ENCODE measurements around the gene MTARC1.
A peak's percentile ranks its signal among the peaks of the same experiment; 100 is the strongest.

Gene MTARC1

DNA sequence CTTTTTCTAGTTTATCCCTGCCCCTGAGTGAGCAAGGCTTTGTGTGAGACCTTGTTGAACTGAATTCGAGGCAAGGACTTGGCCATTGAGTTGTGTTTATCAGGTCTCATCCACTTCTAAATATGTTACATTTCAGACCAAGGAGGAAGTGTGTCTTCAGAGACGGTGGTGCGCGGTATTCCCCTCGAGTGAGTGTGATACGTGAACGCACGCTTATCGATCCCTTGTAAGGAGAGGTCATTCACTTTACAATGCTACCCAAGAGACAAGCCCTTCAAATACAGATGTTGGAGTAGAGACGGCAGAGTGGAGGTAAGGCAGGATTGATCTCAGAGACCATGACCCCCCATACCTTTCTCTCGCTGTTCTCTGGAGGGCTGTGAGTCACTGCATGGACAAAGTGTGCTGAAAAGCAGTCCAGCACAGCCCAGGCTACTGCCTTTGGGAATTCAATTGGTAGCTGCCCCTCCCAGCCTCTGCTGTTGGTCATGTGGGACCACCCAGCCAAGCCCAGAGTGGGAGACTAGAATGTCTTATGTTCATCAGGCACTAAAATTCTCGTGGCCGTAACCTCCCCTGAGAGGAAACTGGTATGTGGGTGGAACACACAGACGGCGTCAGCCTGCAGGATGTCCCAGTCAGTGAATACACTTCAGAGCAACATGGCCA, 16.3 kb upstream of the MTARC1 start:
- DNase-seq: no peak

DNA sequence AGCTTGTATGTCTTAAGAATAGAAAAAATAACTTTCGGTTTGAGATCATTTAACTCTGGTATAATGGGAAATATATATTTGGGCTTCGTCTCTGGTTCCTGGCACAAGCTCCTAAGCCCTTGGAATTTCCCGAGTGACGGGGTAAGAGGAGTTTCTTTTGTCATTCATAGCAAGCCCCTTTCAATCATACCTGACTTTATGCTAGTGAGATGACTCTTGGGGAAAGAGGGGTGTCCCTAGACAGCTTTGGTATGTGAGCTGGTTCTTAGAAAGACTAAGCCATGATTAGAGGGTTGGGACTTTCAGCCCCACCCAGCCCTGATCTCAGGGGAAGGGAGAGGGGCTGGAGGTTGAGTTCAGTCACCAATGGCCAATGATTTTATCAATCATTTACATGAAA, 13.9 kb upstream of the MTARC1 start:
- no peak for DNase-seq

DNA sequence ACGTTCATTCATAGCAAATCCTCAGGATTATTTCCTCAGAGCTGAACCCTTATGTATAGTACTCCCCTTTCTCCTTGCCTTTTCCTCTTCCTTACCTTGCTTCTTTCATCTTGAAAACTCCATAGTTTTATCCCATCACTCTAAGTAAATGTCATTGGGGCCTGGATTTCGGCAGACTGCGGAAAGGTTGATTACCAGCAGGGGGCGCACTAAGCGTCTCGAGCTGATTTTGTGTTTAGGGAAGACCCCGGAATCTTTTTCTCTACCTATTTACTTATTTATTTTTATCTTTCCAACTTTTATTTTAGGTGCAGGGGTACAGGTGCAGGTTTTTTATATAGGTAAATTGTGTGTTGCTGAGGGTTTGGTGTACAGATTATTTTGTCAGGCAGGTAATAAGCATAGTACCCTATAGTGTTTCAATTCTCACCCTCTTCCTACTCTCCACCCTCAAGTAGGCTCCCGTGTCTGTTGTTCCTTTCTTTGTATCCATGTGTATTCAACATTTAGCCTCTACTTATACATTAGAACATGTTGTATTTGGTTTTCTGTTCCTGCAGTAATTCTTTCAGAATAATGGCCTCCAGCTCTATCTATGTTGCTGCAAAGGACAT, 11.4 kb upstream of the MTARC1 start:
- peak; percentile 35 for DNase-seq

DNA sequence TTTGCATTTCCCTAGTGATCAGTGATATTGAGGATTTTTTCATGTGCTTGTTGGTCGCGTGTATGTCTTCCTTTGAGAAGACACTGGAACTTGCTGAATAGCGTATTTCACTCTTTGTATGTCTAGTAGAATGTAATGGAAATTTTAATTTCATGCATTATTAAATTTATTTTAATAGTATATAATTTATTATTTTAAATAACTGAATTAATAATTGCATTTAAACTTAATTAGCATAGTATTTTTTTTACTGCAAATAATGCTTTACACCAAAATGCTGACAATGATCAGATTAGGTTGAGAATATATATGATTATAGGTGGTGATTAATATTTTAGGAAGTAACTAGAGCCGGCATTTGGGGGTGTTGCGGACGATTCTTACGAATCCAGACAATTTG, 10.5 kb upstream of the MTARC1 start:
- no peak for DNase-seq

GRCh38 chr1:220776720-220777326, 9.9 kb upstream of the MTARC1 start:
- DNase-seq: peak; percentile 68

GRCh38 chr1:220783453-220783852, 3.3 kb upstream of the MTARC1 start:
- DNase-seq: no peak

- no peak for DNase-seq
Observed at GRCh38 chr1:220784751-220785150, 2.0 kb upstream of the MTARC1 start.

DNA sequence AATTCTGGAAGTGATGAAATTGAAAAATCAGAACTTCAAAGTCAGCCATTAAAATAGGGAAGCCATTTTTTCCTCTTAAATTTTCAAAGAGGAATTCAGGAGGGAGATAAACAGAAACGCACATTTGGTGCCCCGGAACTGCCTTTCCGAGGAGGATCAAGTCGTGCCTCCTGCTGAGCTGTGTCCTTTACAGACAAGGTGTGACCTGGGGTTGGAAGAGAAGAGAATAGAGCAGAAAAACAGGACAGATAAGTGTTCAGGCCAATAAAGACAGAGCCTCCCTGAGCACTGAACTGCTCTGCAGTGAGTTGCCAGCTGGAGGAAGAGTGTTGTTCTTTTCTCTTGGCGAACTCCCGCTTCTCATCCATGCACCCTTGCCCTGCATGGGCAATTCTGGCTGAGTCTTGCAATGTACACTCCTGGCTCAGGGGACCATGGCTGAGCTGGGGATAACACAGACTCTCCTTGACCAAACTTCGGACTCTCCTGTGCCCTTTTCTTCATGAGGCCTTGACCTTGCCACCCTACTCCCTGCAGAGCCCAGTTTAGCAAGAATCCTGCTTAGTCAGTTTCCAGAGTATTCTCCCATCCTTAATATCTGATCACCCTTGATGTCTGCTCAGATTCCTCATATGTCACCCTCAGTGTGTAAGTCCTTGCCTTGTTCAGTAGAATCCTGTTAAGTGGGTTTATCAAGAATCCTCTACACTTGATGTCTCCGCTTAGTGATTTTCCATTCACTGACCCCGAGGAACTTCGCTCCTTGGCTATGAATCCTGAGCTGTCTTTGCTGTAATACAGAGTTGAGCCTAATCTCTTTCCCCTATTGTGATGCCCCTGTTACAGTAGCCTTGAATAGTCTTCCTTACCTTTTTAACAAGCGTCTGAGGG, 1.3 kb upstream of the MTARC1 start:
- no peak for DNase-seq

DNA sequence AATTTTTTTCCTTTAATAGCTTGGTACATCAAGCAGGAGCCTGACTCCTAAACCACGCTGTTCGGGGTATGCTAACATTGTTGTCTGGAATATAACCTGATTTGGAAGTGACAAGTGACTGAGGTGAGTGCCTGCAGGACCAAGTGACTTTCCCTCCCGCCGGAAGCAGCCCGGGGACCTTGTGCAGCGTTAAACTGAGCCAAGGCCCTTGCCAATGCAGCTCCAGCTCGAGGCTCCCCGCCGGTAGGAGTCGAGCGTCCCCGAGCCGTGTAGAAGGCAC, 716 bp upstream of the MTARC1 start:
- no peak for DNase-seq

DNA sequence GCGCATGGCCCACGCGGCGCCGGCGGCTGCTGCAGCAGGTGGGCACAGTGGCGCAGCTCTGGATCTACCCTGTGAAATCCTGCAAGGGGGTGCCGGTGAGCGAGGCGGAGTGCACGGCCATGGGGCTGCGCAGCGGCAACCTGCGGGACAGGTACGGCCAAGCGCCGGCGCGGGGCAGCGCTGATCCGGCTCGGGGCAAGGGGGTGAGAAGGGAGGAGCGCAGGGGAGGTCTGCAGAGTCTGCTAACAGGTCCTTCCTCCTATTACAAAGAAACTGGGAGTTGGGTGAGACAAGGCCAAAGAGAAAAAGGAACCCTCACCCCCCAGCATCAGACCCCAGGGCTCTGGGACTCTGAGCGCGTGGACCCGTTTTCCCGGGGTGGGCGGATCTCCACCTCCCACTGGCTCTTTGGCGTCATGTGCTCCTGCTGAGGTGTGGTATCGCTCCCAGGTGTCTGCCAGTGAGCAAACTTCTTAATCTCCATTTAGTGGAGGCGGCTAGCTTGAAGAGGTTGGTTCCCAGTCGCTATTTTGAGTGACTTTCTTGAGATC, 431 bp downstream of the MTARC1 start:
- no peak for DNase-seq

DNA sequence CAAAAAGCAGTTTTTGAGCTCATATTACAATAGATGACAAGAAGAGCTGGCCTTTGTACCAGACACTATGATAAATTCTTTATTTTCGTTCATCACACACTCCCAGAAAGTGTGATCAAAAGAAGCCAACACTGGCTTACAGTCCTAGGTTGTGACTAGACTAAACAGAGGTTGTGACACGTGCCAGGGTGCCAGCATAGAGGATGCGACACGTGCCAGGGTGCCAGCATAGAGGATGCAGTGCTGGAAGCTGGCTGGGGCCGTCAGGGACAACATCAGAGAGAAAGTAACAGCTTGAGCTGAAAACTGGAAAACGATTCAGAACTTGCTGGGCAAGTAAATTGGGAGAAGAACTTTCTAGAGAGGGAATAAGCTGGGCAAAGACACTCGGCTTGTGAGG, 2.2 kb downstream of the MTARC1 start:
- DNase-seq: no peak

- no peak for DNase-seq
Observed at GRCh38 chr1:220789532-220790147, 2.9 kb downstream of the MTARC1 start.

DNA sequence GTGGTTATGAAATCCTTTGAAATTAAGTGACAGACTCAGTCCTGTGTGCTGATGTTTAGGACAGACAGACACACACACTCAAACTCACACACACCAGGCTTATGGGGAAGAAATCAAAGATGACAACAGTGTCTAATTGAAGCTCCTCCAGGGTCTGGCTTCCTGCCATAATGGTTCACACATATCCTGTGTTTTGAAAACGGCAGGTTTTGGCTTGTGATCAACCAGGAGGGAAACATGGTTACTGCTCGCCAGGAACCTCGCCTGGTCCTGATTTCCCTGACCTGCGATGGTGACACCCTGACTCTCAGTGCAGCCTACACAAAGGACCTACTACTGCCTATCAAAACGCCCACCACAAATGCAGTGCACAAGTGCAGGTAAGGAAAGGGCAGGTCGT, 4.6 kb downstream of the MTARC1 start:
- DNase-seq: peak; percentile 6

DNA sequence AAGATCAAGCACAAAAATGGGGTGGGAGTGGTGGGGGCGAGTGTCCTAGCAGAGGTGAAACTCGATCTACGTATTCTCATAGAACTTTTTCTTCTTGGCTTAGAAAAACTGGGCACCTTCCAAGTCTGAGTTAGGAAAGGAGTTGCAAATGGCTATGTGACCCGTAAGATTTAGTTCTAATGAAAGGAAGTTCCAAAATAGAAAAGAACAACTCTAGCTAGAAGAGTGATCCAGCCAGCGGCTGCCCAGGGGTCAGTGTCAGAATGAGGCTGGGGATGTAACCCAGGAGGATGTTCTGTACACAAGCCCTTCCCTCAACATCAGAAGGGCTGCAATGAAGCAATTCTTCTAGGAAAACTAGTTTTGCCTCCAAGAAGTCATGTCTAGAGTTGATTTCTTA, 5.2 kb downstream of the MTARC1 start:
- DNase-seq: no peak

DNA sequence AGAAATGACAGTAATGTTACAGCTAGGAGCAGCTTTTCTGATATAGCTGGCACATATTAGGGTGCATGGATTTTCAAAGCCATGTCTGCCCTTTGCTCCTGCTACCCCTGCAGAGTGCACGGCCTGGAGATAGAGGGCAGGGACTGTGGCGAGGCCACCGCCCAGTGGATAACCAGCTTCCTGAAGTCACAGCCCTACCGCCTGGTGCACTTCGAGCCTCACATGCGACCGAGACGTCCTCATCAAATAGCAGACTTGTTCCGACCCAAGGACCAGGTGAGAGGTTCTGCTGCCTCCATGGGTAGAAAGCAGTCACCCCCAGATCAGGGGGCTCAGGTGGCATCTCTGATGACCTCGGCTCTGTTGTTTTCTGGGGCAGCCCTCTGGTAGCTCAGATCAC, 9.8 kb downstream of the MTARC1 start:
- DNase-seq: no peak

DNA sequence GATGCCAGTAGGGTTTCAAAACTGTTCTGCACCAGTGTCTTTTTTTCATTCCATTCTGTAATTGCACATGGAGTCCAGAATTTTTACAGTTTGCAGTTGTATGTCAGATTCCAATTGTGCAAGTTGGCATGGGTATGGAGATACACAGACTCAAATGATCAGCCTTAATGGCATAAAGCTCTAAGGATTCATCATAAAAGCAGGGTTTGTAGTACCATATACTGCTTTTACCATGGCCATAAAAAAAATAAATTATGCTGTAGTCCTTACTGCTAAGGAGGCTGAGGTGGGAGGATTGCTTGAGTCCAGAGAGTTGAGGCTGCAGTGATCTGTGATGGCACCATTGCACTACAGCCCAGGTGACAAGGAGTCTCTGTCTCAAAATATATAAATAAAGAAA, 10.3 kb downstream of the MTARC1 start:
- DNase-seq: no peak

DNA sequence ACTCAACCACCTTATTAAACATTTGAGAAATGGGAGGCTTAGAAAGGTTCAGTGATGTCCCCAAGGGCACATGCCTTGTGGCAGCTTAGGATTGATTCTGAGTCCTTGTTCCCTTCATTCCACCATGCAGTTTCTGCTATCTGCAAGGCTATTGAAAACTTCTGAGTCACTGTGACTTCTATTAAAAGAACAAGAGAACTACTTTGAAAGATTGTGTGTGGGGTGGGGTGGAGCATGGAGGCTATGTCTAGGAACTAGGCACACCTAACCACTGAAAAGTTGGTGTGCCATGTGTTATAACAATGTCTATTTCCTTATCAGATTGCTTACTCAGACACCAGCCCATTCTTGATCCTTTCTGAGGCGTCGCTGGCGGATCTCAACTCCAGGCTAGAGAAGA, 10.8 kb downstream of the MTARC1 start:
- DNase-seq: no peak

GRCh38 chr1:220798338-220798737, 11.6 kb downstream of the MTARC1 start:
- no peak for DNase-seq

DNA sequence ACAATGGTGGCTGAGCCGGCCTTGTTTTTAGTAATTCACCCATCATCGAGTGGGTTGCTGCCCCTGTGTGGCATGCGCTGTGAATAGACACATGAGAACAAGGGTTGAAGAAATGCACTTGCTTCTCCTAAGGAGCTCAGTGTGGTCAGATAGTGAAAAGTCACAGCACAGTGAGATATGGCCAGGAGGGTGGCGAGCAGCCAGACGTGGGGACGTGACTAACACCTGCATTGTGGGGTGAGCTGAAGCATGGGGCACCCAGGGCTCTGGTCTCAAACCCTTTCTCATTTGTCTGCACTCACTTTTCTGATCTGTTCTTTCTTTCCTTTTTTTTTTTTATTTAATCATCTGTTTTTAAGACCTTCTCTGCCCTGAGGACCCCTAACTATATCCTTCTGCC, 13.5 kb downstream of the MTARC1 start:
- no peak for DNase-seq

DNA sequence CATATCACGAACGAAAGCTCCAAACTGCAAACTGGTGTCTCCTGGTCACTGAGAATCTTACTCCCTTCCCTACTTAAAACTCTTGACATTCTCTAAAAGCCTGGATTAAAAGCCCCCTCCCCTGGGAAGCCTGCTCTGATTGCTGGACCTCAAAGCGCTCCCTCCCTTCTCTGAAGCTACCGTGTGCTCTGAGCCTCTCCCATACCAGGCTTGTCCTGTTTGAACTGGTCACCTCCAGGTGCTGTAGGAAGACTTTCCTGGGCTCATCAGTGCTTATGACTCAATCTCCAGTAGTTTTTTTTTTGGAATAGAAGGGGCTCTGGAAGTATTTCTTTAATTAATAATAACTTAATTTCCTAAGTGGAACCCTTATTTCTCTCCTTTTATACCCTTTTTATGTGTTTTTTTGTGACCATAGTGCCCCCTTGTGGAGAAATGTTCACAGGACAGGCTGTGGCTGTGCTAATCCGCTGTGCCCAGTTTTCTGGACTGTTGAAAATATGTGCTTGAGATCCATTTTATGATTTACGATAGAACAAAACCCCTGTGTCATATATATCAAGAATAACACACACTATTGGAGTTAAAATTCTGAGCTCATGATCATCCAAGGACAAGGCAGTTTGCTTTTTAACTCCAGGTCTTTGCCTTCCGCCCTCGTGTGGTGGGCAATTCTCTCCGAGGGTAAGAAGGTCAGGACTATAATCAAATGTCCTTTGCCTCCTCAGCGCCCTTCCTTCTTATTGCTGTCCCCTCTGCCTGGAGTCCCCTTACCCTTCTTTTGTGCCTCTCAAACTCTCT, 16.9 kb downstream of the MTARC1 start:
- DNase-seq: peak; percentile 37

- peak; percentile 23 for DNase-seq
Observed at GRCh38 chr1:220804202-220804586, 17.5 kb downstream of the MTARC1 start.

DNA sequence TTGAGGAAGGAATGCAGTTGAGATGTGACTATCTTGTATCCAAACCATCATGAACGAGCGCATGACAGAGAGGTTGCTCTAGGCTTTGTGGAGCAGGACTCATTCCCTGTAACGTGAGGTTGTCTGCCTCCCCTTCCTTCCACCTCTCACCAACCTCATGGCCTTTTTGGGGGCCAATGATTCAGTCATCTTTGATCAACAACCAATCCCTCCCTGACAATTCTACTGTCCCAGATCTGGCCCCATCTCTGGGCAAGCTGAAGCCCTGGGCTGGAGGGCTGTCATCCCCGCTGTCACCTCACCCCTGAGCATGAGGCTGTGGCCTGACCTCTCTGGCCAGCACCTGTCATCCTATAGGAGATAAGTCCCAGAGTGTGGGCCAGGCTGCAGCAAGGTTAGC, 19.7 kb downstream of the MTARC1 start:
- DNase-seq: no peak
